ENCODE results near the gene SYNGR3.

DNA sequence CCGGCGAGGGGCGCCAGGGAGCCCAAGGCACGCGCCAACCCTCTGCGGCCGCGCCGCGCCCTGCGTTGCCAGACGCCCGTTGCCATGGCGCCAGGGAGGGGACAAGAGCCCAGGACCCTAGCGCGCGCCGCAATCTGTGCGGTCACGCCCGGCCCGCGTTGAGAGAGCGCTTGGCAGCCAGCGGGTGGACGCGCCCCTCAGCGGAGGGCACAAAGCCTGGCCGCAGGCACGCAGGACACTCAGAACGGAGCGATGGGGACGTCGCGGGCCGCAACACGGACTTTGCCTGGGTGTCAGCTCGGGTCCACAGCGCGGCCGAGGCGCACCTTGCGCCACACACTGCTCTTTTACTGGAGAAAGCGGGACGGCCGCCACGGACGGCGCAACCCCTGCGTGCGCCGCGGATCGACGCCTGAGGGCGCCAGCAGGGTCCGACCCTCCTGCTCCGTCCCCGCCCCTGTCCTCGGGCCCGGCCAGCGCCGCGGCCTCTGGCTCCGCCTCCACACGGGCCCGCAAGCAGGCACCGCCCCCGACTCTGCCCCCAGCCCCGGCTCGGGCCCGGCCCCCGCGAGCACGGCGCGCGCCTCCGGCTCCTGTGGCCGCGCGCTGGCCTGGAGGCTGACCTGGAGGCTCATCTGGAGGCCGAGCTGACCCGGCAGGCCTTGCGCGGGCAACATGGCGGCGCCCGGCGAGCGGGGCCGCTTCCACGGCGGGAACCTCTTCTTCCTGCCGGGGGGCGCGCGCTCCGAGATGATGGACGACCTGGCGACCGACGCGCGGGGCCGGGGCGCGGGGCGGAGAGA, 6.0 kb upstream of the SYNGR3 start, which contains the start of gene GFER:
- TF ChIP-seq, protein P1, sequence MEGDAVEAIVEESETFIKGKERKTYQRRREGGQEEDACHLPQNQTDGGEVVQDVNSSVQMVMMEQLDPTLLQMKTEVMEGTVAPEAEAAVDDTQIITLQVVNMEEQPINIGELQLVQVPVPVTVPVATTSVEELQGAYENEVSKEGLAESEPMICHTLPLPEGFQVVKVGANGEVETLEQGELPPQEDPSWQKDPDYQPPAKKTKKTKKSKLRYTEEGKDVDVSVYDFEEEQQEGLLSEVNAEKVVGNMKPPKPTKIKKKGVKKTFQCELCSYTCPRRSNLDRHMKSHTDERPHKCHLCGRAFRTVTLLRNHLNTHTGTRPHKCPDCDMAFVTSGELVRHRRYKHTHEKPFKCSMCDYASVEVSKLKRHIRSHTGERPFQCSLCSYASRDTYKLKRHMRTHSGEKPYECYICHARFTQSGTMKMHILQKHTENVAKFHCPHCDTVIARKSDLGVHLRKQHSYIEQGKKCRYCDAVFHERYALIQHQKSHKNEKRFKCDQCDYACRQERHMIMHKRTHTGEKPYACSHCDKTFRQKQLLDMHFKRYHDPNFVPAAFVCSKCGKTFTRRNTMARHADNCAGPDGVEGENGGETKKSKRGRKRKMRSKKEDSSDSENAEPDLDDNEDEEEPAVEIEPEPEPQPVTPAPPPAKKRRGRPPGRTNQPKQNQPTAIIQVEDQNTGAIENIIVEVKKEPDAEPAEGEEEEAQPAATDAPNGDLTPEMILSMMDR (IDR thresholded peaks at IDR 0.05; ENCODE audit: low read length) = peak; percentile 33; the same call in 1 of the 2 replicates
- no peak for TF ChIP-seq EZH2 (IDR thresholded peaks at IDR 0.05; ENCODE audit: borderline replicate concordance, low read length)

Measured in OCI-LY1 (cell line).